ENCODE data around the gene LRRC70.

GRCh38 chr5:62574599-62574998 is 4.0 kb upstream of the LRRC70 start:
- TF ChIP-seq CTCF (IDR thresholded peaks at IDR 0.05; ENCODE audit: poor library complexity) (no peak), EZH2 (IDR thresholded peaks at IDR 0.05; ENCODE audit: borderline replicate concordance) (no peak)
